ENCODE results near the gene TMEM108. TPM values are rescaled to one million over a fixed set of nuclear protein-coding genes. Genes with fewer than 3 reads are reported as not detected.

TMEM108 gene
- polyA plus RNA-seq, 3 donors, result not detected

DNA sequence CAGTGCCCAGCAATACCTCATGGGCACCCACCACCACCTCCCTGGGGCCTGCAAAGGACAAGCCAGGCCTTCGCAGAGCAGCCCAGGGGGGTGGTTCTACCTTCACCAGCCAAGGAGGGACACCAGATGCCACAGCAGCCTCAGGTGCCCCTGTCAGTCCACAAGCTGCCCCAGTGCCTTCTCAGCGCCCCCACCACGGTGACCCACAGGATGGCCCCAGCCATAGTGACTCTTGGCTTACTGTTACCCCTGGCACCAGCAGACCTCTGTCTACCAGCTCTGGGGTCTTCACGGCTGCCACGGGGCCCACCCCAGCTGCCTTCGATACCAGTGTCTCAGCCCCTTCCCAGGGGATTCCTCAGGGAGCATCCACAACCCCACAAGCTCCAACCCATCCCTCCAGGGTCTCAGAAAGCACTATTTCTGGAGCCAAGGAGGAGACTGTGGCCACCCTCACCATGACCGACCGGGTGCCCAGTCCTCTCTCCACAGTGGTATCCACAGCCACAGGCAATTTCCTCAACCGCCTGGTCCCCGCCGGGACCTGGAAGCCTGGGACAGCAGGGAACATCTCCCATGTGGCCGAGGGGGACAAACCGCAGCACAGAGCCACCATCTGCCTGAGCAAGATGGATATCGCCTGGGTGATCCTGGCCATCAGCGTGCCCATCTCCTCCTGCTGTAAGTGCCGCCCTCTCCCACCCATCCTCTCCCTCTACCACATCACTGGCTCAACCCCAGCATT is 342.5 kb downstream of the TMEM108 start:
- no peaks in the 10 kb centered on the region for H3K36me3 Mint-ChIP-seq
- H2AFZ ChIP-seq (ENCODE audit: insufficient read depth, low read depth, low read length, poor library complexity, severe bottlenecking), result no peak overlapping the region
- H3K27me3 ChIP-seq (ENCODE audit: control insufficient read depth in 2 of 2, insufficient read depth in 2 of 2, low read length in 2 of 2), result no peaks in the 10 kb centered on the region
- no peak overlapping the region for H3K27ac ChIP-seq (ENCODE audit: low read depth in 1 of 2, low read length in 2 of 2)
- H3K4me3 Mint-ChIP-seq, result no peak overlapping the region
- H3K4me3 ChIP-seq (replicated peaks in 1 of 3; ENCODE audit: low read depth in 2 of 3, low read length in 3 of 3), result no peak overlapping the region
- H3K9me3 ChIP-seq (replicated peaks in 1 of 2; ENCODE audit: control insufficient read depth in 1 of 2, insufficient read depth in 1 of 2, low read length in 2 of 2), result no peaks in the 10 kb centered on the region
- no peak for DNase-seq
- no peaks in the 10 kb centered on the region for H3K79me2 ChIP-seq (ENCODE audit: insufficient read depth, low read length)
- intact Hi-C loops (cut with micrococcal nuclease), result no loop called here
- no peaks in the 10 kb centered on the region for H3K4me1 Mint-ChIP-seq
- H3K27ac Mint-ChIP-seq, result no peak overlapping the region
- TF ChIP-seq, protein P1, sequence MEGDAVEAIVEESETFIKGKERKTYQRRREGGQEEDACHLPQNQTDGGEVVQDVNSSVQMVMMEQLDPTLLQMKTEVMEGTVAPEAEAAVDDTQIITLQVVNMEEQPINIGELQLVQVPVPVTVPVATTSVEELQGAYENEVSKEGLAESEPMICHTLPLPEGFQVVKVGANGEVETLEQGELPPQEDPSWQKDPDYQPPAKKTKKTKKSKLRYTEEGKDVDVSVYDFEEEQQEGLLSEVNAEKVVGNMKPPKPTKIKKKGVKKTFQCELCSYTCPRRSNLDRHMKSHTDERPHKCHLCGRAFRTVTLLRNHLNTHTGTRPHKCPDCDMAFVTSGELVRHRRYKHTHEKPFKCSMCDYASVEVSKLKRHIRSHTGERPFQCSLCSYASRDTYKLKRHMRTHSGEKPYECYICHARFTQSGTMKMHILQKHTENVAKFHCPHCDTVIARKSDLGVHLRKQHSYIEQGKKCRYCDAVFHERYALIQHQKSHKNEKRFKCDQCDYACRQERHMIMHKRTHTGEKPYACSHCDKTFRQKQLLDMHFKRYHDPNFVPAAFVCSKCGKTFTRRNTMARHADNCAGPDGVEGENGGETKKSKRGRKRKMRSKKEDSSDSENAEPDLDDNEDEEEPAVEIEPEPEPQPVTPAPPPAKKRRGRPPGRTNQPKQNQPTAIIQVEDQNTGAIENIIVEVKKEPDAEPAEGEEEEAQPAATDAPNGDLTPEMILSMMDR (IDR thresholded peaks at IDR 0.05), result no peak
- WGBS (ENCODE audit: insufficient coverage), result 93% methylated on average over 16 of the region's 16 CpGs
- H3K36me3 ChIP-seq (replicated peaks in 1 of 2; ENCODE audit: control insufficient read depth in 1 of 2, insufficient read depth in 2 of 2, low read length in 2 of 2), result no peaks in the 10 kb centered on the region
- no peak overlapping the region for H3K4me2 ChIP-seq (replicated peaks; ENCODE audit: extremely low read depth, low read length, poor library complexity, severe bottlenecking)
- peaks cover 0 to 7% (median 1%) of the 10 kb centered on the region in 3 donors for H3K27me3 Mint-ChIP-seq (ENCODE audit: low read depth in 3 of 3)
- H3K4me1 ChIP-seq (ENCODE audit: control insufficient read depth in 1 of 2, insufficient read depth in 2 of 2, low read length in 2 of 2), result no peaks in the 10 kb centered on the region
- no peak overlapping the region for H3K9ac ChIP-seq (ENCODE audit: insufficient read depth, low read length, poor library complexity, severe bottlenecking)
- peaks cover 0 to 4% (median 0%) of the 10 kb centered on the region in 7 donors for H3K9me3 Mint-ChIP-seq
- no peaks in the 10 kb centered on the region for H4K20me1 ChIP-seq (ENCODE audit: insufficient read depth, low read length)

DNA sequence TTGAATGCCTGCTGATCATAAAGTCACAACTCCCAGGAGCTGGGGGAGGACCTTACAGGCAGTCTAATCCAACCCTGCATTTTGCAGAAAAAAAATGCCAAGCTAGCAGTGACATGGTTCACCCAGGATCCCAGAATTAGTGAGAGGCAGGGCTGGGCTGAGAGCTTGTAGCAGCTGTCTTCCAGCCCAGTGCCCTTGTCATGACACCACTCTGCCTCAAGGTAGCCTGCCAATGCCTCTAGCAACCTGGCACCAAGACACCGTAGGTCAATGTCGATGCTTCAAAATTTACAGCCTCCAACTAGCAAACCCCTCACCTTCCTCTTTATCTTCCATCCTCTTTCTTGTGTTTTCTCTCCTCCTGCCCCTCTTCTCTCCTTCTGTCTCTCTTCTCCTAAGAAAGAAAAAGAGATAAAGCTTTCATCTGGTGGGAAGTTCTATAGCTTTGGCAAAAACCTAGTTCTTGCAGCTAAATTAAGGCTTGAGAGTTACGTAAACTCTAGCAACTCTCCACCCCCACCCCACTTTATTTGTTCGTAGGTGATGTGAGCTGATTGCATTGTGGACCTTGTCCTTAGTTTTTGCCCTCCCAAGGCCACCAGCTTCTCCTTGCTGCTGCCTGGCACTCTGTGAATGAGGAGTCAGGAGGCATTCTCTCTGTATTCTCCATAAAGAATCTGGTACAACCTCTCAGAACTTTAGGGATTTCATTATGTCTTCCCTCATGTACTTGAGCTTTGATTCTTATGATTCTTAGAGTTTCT is 343.3 kb downstream of the TMEM108 start:
- Mint-ChIP-seq H3K4me1 (no peaks in the 10 kb centered on the region), H3K9me3 (peaks cover 0 to 4% (median 0%) of the 10 kb centered on the region in 7 donors), H3K27ac (no peak overlapping the region), H3K36me3 (no peaks in the 10 kb centered on the region), H3K4me3 (no peak overlapping the region), H3K27me3 (ENCODE audit: low read depth in 3 of 3) (peaks cover 0 to 7% (median 1%) of the 10 kb centered on the region in 3 donors)
- Histone ChIP-seq H3K36me3 (replicated peaks in 1 of 2; ENCODE audit: control insufficient read depth in 1 of 2, insufficient read depth in 2 of 2, low read length in 2 of 2) (no peaks in the 10 kb centered on the region), H4K20me1 (ENCODE audit: insufficient read depth, low read length) (no peaks in the 10 kb centered on the region), H2AFZ (ENCODE audit: insufficient read depth, low read depth, low read length, poor library complexity, severe bottlenecking) (no peak overlapping the region), H3K4me1 (ENCODE audit: control insufficient read depth in 1 of 2, insufficient read depth in 2 of 2, low read length in 2 of 2) (no peaks in the 10 kb centered on the region), H3K27me3 (ENCODE audit: control insufficient read depth in 2 of 2, insufficient read depth in 2 of 2, low read length in 2 of 2) (no peaks in the 10 kb centered on the region), H3K4me2 (replicated peaks; ENCODE audit: extremely low read depth, low read length, poor library complexity, severe bottlenecking) (no peak overlapping the region), H3K9me3 (replicated peaks in 1 of 2; ENCODE audit: control insufficient read depth in 1 of 2, insufficient read depth in 1 of 2, low read length in 2 of 2) (no peaks in the 10 kb centered on the region), H3K27ac (ENCODE audit: low read depth in 1 of 2, low read length in 2 of 2) (no peak overlapping the region), H3K79me2 (ENCODE audit: insufficient read depth, low read length) (no peaks in the 10 kb centered on the region), H3K9ac (ENCODE audit: insufficient read depth, low read length, poor library complexity, severe bottlenecking) (no peak overlapping the region), H3K4me3 (replicated peaks in 1 of 3; ENCODE audit: low read depth in 2 of 3, low read length in 3 of 3) (no peak overlapping the region)
- intact Hi-C loops (cut with micrococcal nuclease), result no loop called here
- TF ChIP-seq, protein P1 (IDR thresholded peaks at IDR 0.05), result no peak
- whole genome bisulfite sequencing (ENCODE audit: insufficient coverage), result 88% methylated on average over 2 of the region's 4 CpGs
- no peak for DNase-seq

All from CD14-positive monocyte (primary cell).